ENCODE results near the gene FAM13A. TPM values are rescaled to one million over a fixed set of nuclear protein-coding genes. Genes with fewer than 3 reads are reported as not detected.
A peak's percentile ranks its signal among the peaks of the same experiment; 100 is the strongest.

FAM13A gene
- total RNA-seq, 1 donor from 2014 or later: 40.3 TPM

- no peak overlapping the region for H3K4me3 ChIP-seq
- no peak for TF ChIP-seq EZH2phosphoT487 (IDR thresholded peaks at IDR 0.05)
- no peak for TF ChIP-seq EZH2 (IDR thresholded peaks at IDR 0.05)
- TF ChIP-seq CTCF (IDR thresholded peaks at IDR 0.05): no peak
- H3K9ac ChIP-seq: no peak overlapping the region
- no peak overlapping the region for H3K27ac ChIP-seq
- H4K20me1 ChIP-seq (ENCODE audit: low read depth): no peaks in the 10 kb centered on the region
- no peak overlapping the region for H2AFZ ChIP-seq (replicated peaks)
- H3K9me3 ChIP-seq (ENCODE audit: low read depth): no peaks in the 10 kb centered on the region
- Mint-ChIP-seq H3K36me3 (no peaks in the 10 kb centered on the region), H3K27me3 (ENCODE audit: insufficient read depth, low read depth) (no peaks in the 10 kb centered on the region), H3K4me1 (peaks cover 4% of the 10 kb centered on the region), H3K9me3 (no peaks in the 10 kb centered on the region), H3K27ac (no peak overlapping the region), H3K4me3 (no peak overlapping the region)
- no peak for DNase-seq (ENCODE audit: low spot score)
- no peaks in the 10 kb centered on the region for H3K36me3 ChIP-seq
- H3K4me2 ChIP-seq: no peak overlapping the region
- H3F3A ChIP-seq (ENCODE audit: low read depth): no peaks in the 10 kb centered on the region
- H3K4me1 ChIP-seq: no peaks in the 10 kb centered on the region
- H3K79me2 ChIP-seq (ENCODE audit: low read depth): no peaks in the 10 kb centered on the region
- H3K27me3 ChIP-seq: no peaks in the 10 kb centered on the region
Observed at GRCh38 chr4:88705223-88705622, 351.8 kb downstream of the FAM13A start.

GRCh38 chr4:88702782-88703181, 354.2 kb downstream of the FAM13A start:
- Mint-ChIP-seq H3K4me3 (no peak overlapping the region), H3K36me3 (no peaks in the 10 kb centered on the region), H3K27ac (no peak overlapping the region), H3K9me3 (no peaks in the 10 kb centered on the region), H3K4me1 (peaks cover 4% of the 10 kb centered on the region), H3K27me3 (ENCODE audit: insufficient read depth, low read depth) (no peaks in the 10 kb centered on the region)
- no peak overlapping the region for H3K9ac ChIP-seq
- H3K36me3 ChIP-seq: no peaks in the 10 kb centered on the region
- no peak overlapping the region for H2AFZ ChIP-seq (replicated peaks)
- H3K27me3 ChIP-seq: no peaks in the 10 kb centered on the region
- H3K27ac ChIP-seq: no peak overlapping the region
- DNase-seq (ENCODE audit: low spot score): no peak
- no peaks in the 10 kb centered on the region for H3K9me3 ChIP-seq (ENCODE audit: low read depth)
- no peaks in the 10 kb centered on the region for H3F3A ChIP-seq (ENCODE audit: low read depth)
- H4K20me1 ChIP-seq (ENCODE audit: low read depth): no peaks in the 10 kb centered on the region
- H3K4me3 ChIP-seq: no peak overlapping the region
- H3K4me1 ChIP-seq: no peaks in the 10 kb centered on the region
- TF ChIP-seq CTCF (IDR thresholded peaks at IDR 0.05) (no peak), EZH2phosphoT487 (IDR thresholded peaks at IDR 0.05) (no peak), EZH2 (IDR thresholded peaks at IDR 0.05) (no peak)
- H3K79me2 ChIP-seq (ENCODE audit: low read depth): no peaks in the 10 kb centered on the region
- no peak overlapping the region for H3K4me2 ChIP-seq

- Mint-ChIP-seq H3K27ac (no peak overlapping the region), H3K36me3 (no peaks in the 10 kb centered on the region), H3K4me3 (peak overlapping the region; percentile 84), H3K9me3 (no peaks in the 10 kb centered on the region), H3K27me3 (ENCODE audit: insufficient read depth, low read depth) (no peaks in the 10 kb centered on the region), H3K4me1 (peaks cover 3% of the 10 kb centered on the region)
- H3K79me2 ChIP-seq (ENCODE audit: low read depth): no peaks in the 10 kb centered on the region
- H3K4me3 ChIP-seq: no peak overlapping the region
- no peak for DNase-seq (ENCODE audit: low spot score)
- no peak overlapping the region for H3K9ac ChIP-seq
- H3K4me1 ChIP-seq: no peaks in the 10 kb centered on the region
- H3K9me3 ChIP-seq (ENCODE audit: low read depth): no peaks in the 10 kb centered on the region
- no peak overlapping the region for H3K4me2 ChIP-seq
- no peak overlapping the region for H3K27ac ChIP-seq
- H3F3A ChIP-seq (ENCODE audit: low read depth): no peaks in the 10 kb centered on the region
- H2AFZ ChIP-seq (replicated peaks): no peak overlapping the region
- H3K27me3 ChIP-seq: peaks cover 10% of the 10 kb centered on the region
- no peaks in the 10 kb centered on the region for H4K20me1 ChIP-seq (ENCODE audit: low read depth)
- H3K36me3 ChIP-seq: no peaks in the 10 kb centered on the region
- TF ChIP-seq CTCF (IDR thresholded peaks at IDR 0.05) (no peak), EZH2phosphoT487 (IDR thresholded peaks at IDR 0.05) (no peak), EZH2 (IDR thresholded peaks at IDR 0.05) (no peak)
Observed at GRCh38 chr4:88698519-88698918, 358.5 kb downstream of the FAM13A start.

Data from neural progenitor cell (in vitro differentiated cells).